GM12878 (cell line): ENCODE data around the gene UNC13D.

ENCODE experiments used
- ELK1 ChIP-seq: IDR thresholded peaks from 2 replicates; pipeline ENCODE4 v1.6.1; 2012; ENCODE audit warnings: low read depth, low read length, improper control_type of control experiment
- MYC ChIP-seq: IDR thresholded peaks from 2 replicates; pipeline ENCODE4 v1.6.1; 2011; ENCODE audit warnings: mild to moderate bottlenecking, low read length, moderate library complexity, inconsistent platforms; ENCODE audit not compliant: insufficient read depth, insufficient replicate concordance, insufficient read length, severe bottlenecking
- NFYB ChIP-seq: IDR thresholded peaks from 2 replicates; pipeline ENCODE4 v1.6.1; 2011; ENCODE audit warnings: low read depth, mild to moderate bottlenecking, low read length, improper control_type of control experiment, moderate library complexity; ENCODE audit not compliant: insufficient read depth
- RAD21 ChIP-seq: IDR thresholded peaks from 2 replicates; pipeline ENCODE4 v1.6.1; 2011; ENCODE audit warnings: mild to moderate bottlenecking, low read depth, low read length, moderate library complexity; ENCODE audit not compliant: insufficient read depth
- SIN3A ChIP-seq: IDR thresholded peaks from 2 replicates; pipeline ENCODE4 v1.6.1; 2012; ENCODE audit warnings: low read depth, low read length, improper control_type of control experiment
- SMC3 ChIP-seq: IDR thresholded peaks from 2 replicates; pipeline ENCODE4 v1.6.1; 2011; ENCODE audit warnings: low read length, improper control_type of control experiment, borderline replicate concordance
- TF ChIP-seq, protein P1 (sequence below): IDR thresholded peaks from 2 replicates; pipeline ENCODE4 v1.6.1; 2011; ENCODE audit warnings: low read depth, mild to moderate bottlenecking, low read length, moderate library complexity, borderline replicate concordance; ENCODE audit errors: extremely low read depth
- TF ChIP-seq, protein P2 (sequence below), 3 experiments: IDR thresholded peaks in 2 of 3; conservative IDR thresholded peaks in 1 of 3; 2 replicates each; pipeline ENCODE4 v1.5.1; 2011; ENCODE audit warnings: low read depth in 3 of 3, low read length in 3 of 3, mild to moderate bottlenecking in 3 of 3, control low read depth in 2 of 3, moderate library complexity in 2 of 3, inconsistent platforms in 1 of 3, mixed read lengths in 1 of 3; ENCODE audit not compliant: control insufficient read depth in 2 of 3, insufficient read depth in 1 of 3; ENCODE audit errors: extremely low read depth in 1 of 3

- TF ChIP-seq, protein P1, sequence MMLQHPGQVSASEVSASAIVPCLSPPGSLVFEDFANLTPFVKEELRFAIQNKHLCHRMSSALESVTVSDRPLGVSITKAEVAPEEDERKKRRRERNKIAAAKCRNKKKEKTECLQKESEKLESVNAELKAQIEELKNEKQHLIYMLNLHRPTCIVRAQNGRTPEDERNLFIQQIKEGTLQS, result no peak
- no peak for TF ChIP-seq SIN3A
- no peak for TF ChIP-seq NFYB
- TF ChIP-seq ELK1, result no peak
- no peak for TF ChIP-seq SMC3
- TF ChIP-seq, protein P2, sequence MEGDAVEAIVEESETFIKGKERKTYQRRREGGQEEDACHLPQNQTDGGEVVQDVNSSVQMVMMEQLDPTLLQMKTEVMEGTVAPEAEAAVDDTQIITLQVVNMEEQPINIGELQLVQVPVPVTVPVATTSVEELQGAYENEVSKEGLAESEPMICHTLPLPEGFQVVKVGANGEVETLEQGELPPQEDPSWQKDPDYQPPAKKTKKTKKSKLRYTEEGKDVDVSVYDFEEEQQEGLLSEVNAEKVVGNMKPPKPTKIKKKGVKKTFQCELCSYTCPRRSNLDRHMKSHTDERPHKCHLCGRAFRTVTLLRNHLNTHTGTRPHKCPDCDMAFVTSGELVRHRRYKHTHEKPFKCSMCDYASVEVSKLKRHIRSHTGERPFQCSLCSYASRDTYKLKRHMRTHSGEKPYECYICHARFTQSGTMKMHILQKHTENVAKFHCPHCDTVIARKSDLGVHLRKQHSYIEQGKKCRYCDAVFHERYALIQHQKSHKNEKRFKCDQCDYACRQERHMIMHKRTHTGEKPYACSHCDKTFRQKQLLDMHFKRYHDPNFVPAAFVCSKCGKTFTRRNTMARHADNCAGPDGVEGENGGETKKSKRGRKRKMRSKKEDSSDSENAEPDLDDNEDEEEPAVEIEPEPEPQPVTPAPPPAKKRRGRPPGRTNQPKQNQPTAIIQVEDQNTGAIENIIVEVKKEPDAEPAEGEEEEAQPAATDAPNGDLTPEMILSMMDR (IDR thresholded peaks at IDR 0.05 in 2 of 3, conservative IDR thresholded peaks at IDR 0.05 in 1 of 3; ENCODE audit: control insufficient read depth in 2 of 3, extremely low read depth in 1 of 3, insufficient read depth in 1 of 3, low read depth in 3 of 3, low read length in 3 of 3), result 0 out of 6 replicates have a peak, but pooled peaks of 1 of the 3 experiments have one; percentile 14
- no peak for TF ChIP-seq MYC
- 0 out of 2 replicates have a peak, but pooled peaks have one; percentile 9 for TF ChIP-seq RAD21
Measured at GRCh38 chr17:75799402-75799801, 44.8 kb downstream of the UNC13D start.
